ENCODE results near the gene GPAT3.

GPAT3 gene

DNA sequence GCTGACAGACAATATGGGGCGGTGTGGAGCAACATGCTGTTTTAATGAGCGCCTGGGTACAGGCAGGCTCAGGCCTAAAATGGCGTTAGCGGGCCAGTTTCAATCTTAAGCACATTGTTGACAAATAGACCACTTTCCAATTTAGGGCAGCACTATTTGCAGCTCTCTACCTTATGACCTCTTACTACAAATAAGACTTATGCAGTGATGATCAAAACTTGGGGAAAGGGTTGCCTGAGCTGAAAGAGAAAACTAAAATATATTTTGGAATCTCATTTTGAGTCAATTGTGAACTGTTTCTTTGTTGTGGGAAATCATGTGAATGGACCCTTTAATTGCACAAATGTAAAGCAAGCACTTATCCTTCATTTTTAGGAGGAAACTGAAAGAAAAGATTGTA is 25.5 kb upstream of the GPAT3 start:
- Histone ChIP-seq H3K79me2 (ENCODE audit: control insufficient read depth, low read length) (no peaks in the 10 kb centered on the region), H3K4me1 (ENCODE audit: control insufficient read depth, low read length) (no peaks in the 10 kb centered on the region), H3K27me3 (ENCODE audit: control insufficient read depth, low read length) (no peaks in the 10 kb centered on the region), H3K4me3 (ENCODE audit: low read length) (no peak overlapping the region), H3K36me3 (ENCODE audit: control insufficient read depth, low read length) (no peaks in the 10 kb centered on the region), H3K9me2 (replicated peaks; ENCODE audit: control insufficient read depth, low read length) (no peaks in the 10 kb centered on the region), H4K20me1 (ENCODE audit: control insufficient read depth, insufficient read depth, low read depth, low read length) (no peaks in the 10 kb centered on the region), H3K9me3 (ENCODE audit: control insufficient read depth, insufficient read depth, low read length) (no peaks in the 10 kb centered on the region), H3K27ac (ENCODE audit: low read depth, low read length) (no peak overlapping the region), H3K4me2 (ENCODE audit: low read length) (no peak overlapping the region), H3F3A (ENCODE audit: control insufficient read depth, insufficient read depth) (no peaks in the 10 kb centered on the region)
- no peak for TF ChIP-seq EZH2phosphoT487 (IDR thresholded peaks at IDR 0.05; ENCODE audit: borderline replicate concordance, low read length)
- TF ChIP-seq, protein P1, sequence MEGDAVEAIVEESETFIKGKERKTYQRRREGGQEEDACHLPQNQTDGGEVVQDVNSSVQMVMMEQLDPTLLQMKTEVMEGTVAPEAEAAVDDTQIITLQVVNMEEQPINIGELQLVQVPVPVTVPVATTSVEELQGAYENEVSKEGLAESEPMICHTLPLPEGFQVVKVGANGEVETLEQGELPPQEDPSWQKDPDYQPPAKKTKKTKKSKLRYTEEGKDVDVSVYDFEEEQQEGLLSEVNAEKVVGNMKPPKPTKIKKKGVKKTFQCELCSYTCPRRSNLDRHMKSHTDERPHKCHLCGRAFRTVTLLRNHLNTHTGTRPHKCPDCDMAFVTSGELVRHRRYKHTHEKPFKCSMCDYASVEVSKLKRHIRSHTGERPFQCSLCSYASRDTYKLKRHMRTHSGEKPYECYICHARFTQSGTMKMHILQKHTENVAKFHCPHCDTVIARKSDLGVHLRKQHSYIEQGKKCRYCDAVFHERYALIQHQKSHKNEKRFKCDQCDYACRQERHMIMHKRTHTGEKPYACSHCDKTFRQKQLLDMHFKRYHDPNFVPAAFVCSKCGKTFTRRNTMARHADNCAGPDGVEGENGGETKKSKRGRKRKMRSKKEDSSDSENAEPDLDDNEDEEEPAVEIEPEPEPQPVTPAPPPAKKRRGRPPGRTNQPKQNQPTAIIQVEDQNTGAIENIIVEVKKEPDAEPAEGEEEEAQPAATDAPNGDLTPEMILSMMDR (IDR thresholded peaks at IDR 0.05; ENCODE audit: low read depth, low read length, poor library complexity, severe bottlenecking) = no peak

DNA sequence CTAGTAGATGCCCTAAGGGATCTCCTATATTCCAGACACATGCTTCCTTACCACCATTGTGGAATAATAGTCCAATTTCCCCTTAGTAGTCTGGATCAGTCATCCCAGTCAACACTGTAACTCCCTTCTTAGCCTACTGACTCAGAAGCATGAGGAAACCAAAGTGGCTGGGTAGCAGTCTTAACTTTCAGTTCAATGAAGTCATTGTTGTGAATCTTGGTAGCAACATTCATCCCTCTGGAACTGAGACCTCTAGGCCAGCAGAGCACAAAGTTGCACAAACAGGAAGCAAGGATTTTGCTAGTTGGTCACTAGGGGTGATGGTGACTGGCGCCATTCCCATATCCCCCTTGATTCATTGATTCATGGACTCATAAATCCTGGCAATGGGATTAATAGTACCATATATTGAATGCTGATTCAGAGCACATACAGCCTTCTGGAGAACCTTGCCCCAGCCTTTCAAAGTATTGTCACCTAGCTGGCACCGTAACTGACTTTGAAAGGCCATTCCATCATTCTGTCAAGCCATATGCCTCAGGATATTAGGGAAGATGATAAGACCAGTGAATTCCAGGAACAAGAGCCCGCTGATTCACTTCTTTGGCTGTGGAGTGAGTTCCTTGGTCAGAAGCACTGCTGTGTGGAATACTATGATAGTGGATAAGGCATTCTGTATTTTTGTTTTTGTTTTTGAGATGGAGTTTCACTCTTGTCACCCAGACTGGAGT is 19.7 kb upstream of the GPAT3 start:
- Histone ChIP-seq H3K4me3 (ENCODE audit: low read length) (no peak overlapping the region), H3K4me2 (ENCODE audit: low read length) (no peak overlapping the region), H3K27ac (ENCODE audit: low read depth, low read length) (no peak overlapping the region), H4K20me1 (ENCODE audit: control insufficient read depth, insufficient read depth, low read depth, low read length) (no peaks in the 10 kb centered on the region), H3K9me3 (ENCODE audit: control insufficient read depth, insufficient read depth, low read length) (no peaks in the 10 kb centered on the region), H3F3A (ENCODE audit: control insufficient read depth, insufficient read depth) (no peaks in the 10 kb centered on the region), H3K36me3 (ENCODE audit: control insufficient read depth, low read length) (no peaks in the 10 kb centered on the region), H3K9me2 (replicated peaks; ENCODE audit: control insufficient read depth, low read length) (no peaks in the 10 kb centered on the region), H3K27me3 (ENCODE audit: control insufficient read depth, low read length) (no peaks in the 10 kb centered on the region), H3K79me2 (ENCODE audit: control insufficient read depth, low read length) (no peaks in the 10 kb centered on the region), H3K4me1 (ENCODE audit: control insufficient read depth, low read length) (no peaks in the 10 kb centered on the region)
- TF ChIP-seq EZH2phosphoT487 (IDR thresholded peaks at IDR 0.05; ENCODE audit: borderline replicate concordance, low read length) = no peak
- TF ChIP-seq, protein P1 (IDR thresholded peaks at IDR 0.05; ENCODE audit: low read depth, low read length, poor library complexity, severe bottlenecking) = no peak

DNA sequence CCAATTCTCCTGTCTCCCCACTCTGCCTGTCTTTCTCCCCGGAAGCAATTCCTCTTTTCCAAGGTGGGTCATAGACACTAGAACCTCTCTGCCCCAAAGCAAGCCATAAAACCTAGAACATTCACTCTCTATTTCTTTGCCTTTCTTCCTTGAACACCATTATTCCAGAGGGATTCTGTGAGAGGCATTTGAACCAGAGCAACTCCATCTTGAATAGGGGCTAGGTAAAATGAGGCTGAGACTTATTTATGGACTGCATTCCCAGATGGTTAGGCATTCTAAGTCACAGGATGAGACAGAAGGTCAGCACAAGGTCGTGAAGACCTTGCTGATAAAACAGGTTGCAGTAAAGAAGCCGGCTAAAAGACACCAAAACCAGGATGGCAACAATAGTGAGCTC is 13.7 kb upstream of the GPAT3 start:
- Histone ChIP-seq H3F3A (ENCODE audit: control insufficient read depth, insufficient read depth) (no peaks in the 10 kb centered on the region), H3K4me3 (ENCODE audit: low read length) (no peak overlapping the region), H3K4me2 (ENCODE audit: low read length) (no peak overlapping the region), H3K9me3 (ENCODE audit: control insufficient read depth, insufficient read depth, low read length) (peaks cover 6% of the 10 kb centered on the region; the same call in 1 of the 2 replicates), H3K4me1 (ENCODE audit: control insufficient read depth, low read length) (no peaks in the 10 kb centered on the region), H3K79me2 (ENCODE audit: control insufficient read depth, low read length) (no peaks in the 10 kb centered on the region), H3K36me3 (ENCODE audit: control insufficient read depth, low read length) (no peaks in the 10 kb centered on the region), H3K27ac (ENCODE audit: low read depth, low read length) (no peak overlapping the region), H3K27me3 (ENCODE audit: control insufficient read depth, low read length) (no peaks in the 10 kb centered on the region), H4K20me1 (ENCODE audit: control insufficient read depth, insufficient read depth, low read depth, low read length) (no peaks in the 10 kb centered on the region), H3K9me2 (replicated peaks; ENCODE audit: control insufficient read depth, low read length) (no peaks in the 10 kb centered on the region)
- TF ChIP-seq EZH2phosphoT487 (IDR thresholded peaks at IDR 0.05; ENCODE audit: borderline replicate concordance, low read length) = no peak
- TF ChIP-seq, protein P1 (IDR thresholded peaks at IDR 0.05; ENCODE audit: low read depth, low read length, poor library complexity, severe bottlenecking) = no peak
